GM21717 (cell line): ENCODE results near the gene HK3.

ENCODE experiments used
- ATAC-seq: cut with Tn5 transposase; IDR thresholded peaks from one replicate; pipeline ENCODE4 v1.9.1; 2021; ENCODE audit warnings: mild to moderate bottlenecking, moderate library complexity; ENCODE audit not compliant: unreplicated experiment

Gene HK3

GRCh38 chr5:176902102-176902814 is 3.1 kb upstream of the HK3 start:
- ATAC-seq: no peak

DNA sequence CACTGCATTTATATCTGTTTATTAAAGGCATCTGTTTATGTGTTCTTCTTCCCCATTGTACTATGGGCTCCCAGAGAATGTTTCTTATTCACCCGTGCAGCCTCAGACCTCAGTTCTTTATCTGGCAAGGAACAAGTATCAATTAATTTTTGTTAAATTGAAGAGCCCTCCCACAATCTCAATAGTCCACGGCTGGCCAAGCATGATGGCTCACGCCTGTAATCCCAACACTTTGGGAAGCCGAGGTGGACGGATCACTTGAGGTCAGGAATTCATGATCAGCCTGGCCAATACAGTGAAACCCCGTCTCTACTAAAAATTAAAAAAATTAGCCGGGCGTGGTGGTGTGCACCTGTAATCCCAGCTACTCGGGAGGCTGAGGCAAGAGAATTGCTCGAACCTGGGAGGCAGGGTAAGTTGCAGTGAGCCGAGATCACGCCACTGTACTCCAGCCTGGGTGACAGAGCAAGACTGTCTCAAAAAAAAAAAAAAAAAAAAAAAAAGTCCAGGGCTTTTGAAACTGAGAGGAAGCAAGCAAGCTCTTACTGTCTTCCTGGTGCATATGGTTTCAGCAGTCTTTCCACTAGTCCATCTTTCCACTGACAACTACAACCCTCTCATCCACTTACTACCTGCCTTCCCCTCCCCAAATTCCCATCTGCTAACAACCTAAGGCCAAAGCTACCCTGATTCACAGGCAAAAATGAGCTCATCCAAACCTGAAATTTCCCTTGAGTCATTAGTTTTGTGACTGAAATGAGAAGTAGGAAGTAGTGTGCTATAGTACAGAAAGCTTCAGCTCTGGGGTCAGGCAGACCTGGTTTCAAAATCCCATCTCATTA is 2.3 kb upstream of the HK3 start:
- ATAC-seq: no peak

DNA sequence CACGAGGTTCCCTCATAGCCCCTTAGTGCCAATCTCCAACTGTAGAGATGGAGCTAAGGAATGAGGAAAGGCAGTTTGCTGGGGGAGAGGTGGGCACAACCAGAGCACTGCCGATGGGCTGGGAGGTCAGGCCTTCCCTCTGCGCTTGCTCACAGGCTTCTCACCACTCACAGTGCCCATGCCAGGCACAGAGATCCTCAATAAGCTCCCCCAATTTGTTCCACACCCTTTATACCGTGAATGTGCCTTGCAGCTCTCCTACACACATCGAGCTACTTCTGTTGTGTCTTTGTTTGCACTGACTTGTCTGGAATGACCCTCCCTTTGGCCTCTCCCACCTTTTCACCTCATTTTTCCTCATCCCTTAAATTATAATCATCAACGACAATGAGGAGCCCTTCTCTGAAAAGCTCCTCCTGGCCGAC is 1.6 kb upstream of the HK3 start:
- no peak for ATAC-seq

GRCh38 chr5:176899946-176900779 is 1.0 kb upstream of the HK3 start:
- ATAC-seq: no peak

- no peak for ATAC-seq
Observed at GRCh38 chr5:176897263-176897662, 1.9 kb downstream of the HK3 start.

- no peak for ATAC-seq
Observed at GRCh38 chr5:176895831-176896230, 3.3 kb downstream of the HK3 start.

- ATAC-seq: no peak
Observed at GRCh38 chr5:176894298-176894697, 4.8 kb downstream of the HK3 start.

DNA sequence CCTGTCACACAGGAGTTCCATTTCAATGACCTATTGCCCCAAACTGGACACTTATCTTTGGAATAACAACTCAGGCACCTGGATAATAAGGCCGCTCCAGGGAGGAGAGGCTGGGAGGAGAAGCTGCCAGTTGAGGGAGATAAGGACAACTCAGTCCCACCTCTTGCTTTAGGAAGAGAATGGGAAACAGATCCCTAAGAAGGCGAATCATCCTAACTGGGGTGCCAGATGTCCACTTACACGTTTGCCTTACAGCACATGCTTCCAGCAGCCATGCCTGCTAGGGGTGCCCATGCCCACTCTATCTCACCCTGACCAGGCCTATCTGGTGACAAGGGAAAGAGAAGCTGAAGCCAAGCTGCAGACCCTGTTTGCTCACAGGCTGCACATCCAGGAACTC is 6.5 kb downstream of the HK3 start:
- ATAC-seq: no peak

- ATAC-seq: no peak
Observed at GRCh38 chr5:176891331-176891958, 7.7 kb downstream of the HK3 start.

DNA sequence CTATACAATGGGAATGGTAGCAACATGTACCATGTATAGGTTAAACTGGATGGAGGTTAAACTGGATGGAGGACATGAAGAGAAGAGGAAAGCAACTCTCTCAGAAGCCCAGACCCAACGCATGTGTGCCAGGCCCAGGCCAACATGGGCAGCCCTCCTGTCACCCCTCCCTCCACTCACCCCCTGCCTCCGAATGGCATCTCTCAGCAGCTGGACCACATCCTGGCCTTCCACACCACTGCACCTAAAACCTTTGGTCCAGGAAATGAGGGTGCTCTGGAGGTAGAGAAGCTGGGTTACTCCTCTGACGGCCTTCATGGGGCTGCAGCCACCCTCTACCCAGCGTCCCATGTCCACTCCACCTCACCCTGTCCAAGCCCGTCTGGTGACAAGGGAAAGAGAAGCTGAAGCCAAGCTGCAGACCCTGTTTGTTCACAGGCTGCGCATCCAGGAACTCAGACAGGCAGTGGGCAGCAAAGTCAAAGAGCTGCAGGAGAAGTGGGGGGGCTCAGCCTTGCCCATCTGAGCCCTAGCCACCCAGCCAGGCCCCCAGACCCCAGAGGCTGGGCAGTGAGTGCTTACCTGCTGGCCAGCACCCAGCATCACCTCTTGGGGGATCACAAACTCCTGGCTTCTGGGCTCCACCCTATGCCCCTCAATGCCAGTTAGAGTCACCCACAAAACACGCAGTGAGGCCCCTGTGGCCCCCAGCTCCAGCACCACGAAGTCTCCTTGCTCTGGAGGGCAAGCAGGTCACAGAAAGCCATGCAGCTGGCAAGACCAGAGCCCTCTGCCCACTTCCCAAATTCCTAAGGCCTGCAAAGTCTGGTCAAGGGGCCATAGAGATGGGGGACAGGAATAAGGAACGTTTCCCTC is 8.5 kb downstream of the HK3 start:
- no peak for ATAC-seq

DNA sequence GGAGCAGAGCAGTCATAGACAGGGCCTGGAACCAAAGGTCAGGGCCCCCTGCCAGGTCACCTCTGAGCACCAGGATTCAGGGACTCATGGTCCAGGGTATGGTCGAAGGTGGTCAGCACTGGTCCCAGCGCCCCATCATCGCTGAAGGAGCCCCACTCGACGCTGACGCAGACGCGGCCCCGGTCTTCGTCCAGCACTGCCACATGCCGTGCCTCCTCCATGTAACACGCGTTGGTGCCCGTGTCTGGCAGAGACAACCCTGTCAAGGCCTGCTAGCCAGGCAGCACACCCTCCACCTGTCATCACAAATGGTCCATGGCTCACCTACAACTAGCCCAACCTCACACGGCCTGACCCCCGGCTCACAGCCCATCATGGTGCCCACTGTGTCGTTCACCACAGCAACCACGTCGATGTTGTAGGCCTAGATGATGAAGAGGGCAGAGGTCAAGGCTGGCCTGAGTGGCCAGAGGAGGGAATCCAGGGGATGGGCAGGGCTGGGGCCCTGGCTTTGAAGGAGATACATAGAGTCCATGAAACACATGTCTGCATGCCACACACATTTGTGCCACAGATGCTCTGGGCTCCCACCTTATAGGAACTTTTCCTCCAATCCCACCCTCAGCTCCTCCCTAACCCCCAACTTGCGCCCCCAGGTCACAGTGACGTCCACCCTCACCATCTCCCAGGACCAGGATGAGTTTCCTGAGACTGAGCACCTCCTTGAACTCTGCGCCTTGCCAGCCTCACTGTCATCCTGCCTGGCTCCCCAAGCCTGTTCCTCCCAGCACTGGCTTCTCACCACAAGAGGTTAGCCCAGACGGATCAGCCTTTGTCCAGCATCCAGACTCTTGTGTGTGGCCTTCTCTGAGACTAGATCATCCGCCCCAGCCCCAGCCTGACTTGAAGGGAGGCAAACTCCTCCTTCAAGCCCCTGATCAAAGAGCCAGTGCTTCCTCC is 9.5 kb downstream of the HK3 start:
- ATAC-seq: no peak

GRCh38 chr5:176888865-176889165 is 10.3 kb downstream of the HK3 start:
- ATAC-seq: no peak

GRCh38 chr5:176888016-176888864 is 10.9 kb downstream of the HK3 start:
- no peak for ATAC-seq

GRCh38 chr5:176887252-176887849 is 11.8 kb downstream of the HK3 start:
- no peak for ATAC-seq

GRCh38 chr5:176886336-176887251 is 12.6 kb downstream of the HK3 start:
- ATAC-seq: no peak

- no peak for ATAC-seq
Observed at GRCh38 chr5:176884571-176884890, 14.6 kb downstream of the HK3 start.
